Measurements from ENCODE around the gene CSF2RB. TPM values are rescaled to one million over a fixed set of nuclear protein-coding genes. Genes with fewer than 3 reads are reported as not detected.

Gene CSF2RB
- total RNA-seq, 1 experiment from 2014 or later: not detected

- no peaks in the 10 kb centered on the region for H3K36me3 ChIP-seq (replicated peaks; ENCODE audit: control insufficient read depth, insufficient read depth, low read length)
- H3K4me3 ChIP-seq (ENCODE audit: insufficient read depth, low read depth, low read length): no peak overlapping the region
- H3K27me3 ChIP-seq (ENCODE audit: control insufficient read depth, insufficient read depth, low read length): no peaks in the 10 kb centered on the region; the same call in 1 of the 2 replicates
- DNase-seq: no peak
These were observed 37.6 kb downstream of the CSF2RB start for GRCh38 chr22:36950797-36951590.

- no peak for DNase-seq
- Histone ChIP-seq H3K27me3 (ENCODE audit: control insufficient read depth, insufficient read depth, low read length) (no peaks in the 10 kb centered on the region; the same call in 1 of the 2 replicates), H3K36me3 (replicated peaks; ENCODE audit: control insufficient read depth, insufficient read depth, low read length) (no peaks in the 10 kb centered on the region), H3K4me3 (ENCODE audit: insufficient read depth, low read depth, low read length) (no peak overlapping the region)
These were observed 38.3 kb downstream of the CSF2RB start for GRCh38 chr22:36951746-36952145.

GRCh38 chr22:36953239-36954080, 40.0 kb downstream of the CSF2RB start:
- Histone ChIP-seq H3K27me3 (ENCODE audit: control insufficient read depth, insufficient read depth, low read length) (no peaks in the 10 kb centered on the region; the same call in 1 of the 2 replicates), H3K4me3 (ENCODE audit: insufficient read depth, low read depth, low read length) (no peak overlapping the region), H3K36me3 (replicated peaks; ENCODE audit: control insufficient read depth, insufficient read depth, low read length) (no peaks in the 10 kb centered on the region)
- DNase-seq: no peak

- Histone ChIP-seq H3K27me3 (ENCODE audit: control insufficient read depth, insufficient read depth, low read length) (no peaks in the 10 kb centered on the region; the same call in 1 of the 2 replicates), H3K4me3 (ENCODE audit: insufficient read depth, low read depth, low read length) (no peak overlapping the region), H3K36me3 (replicated peaks; ENCODE audit: control insufficient read depth, insufficient read depth, low read length) (no peaks in the 10 kb centered on the region)
- DNase-seq: no peak
These were observed 41.0 kb downstream of the CSF2RB start for GRCh38 chr22:36954251-36955014.

- H3K36me3 ChIP-seq (replicated peaks; ENCODE audit: control insufficient read depth, insufficient read depth, low read length): no peaks in the 10 kb centered on the region
- no peak overlapping the region for H3K4me3 ChIP-seq (ENCODE audit: insufficient read depth, low read depth, low read length)
- no peak for DNase-seq
- H3K27me3 ChIP-seq (ENCODE audit: control insufficient read depth, insufficient read depth, low read length): no peaks in the 10 kb centered on the region; the same call in 1 of the 2 replicates
These were observed 42.3 kb downstream of the CSF2RB start for GRCh38 chr22:36955691-36956090.

- H3K4me3 ChIP-seq (ENCODE audit: insufficient read depth, low read depth, low read length): no peak overlapping the region
- H3K27me3 ChIP-seq (ENCODE audit: control insufficient read depth, insufficient read depth, low read length): no peaks in the 10 kb centered on the region
- H3K36me3 ChIP-seq (replicated peaks; ENCODE audit: control insufficient read depth, insufficient read depth, low read length): no peaks in the 10 kb centered on the region
- no peak for DNase-seq
These were observed 44.9 kb downstream of the CSF2RB start for GRCh38 chr22:36958366-36958765.

- DNase-seq: no peak
- no peaks in the 10 kb centered on the region for H3K36me3 ChIP-seq (replicated peaks; ENCODE audit: control insufficient read depth, insufficient read depth, low read length)
- no peaks in the 10 kb centered on the region for H3K27me3 ChIP-seq (ENCODE audit: control insufficient read depth, insufficient read depth, low read length)
- no peak overlapping the region for H3K4me3 ChIP-seq (ENCODE audit: insufficient read depth, low read depth, low read length)
These were observed 48.2 kb downstream of the CSF2RB start for GRCh38 chr22:36961626-36962025.

- Histone ChIP-seq H3K36me3 (replicated peaks; ENCODE audit: control insufficient read depth, insufficient read depth, low read length) (no peaks in the 10 kb centered on the region), H3K4me3 (ENCODE audit: insufficient read depth, low read depth, low read length) (no peak overlapping the region), H3K27me3 (ENCODE audit: control insufficient read depth, insufficient read depth, low read length) (no peaks in the 10 kb centered on the region)
- no peak for DNase-seq
These were observed 49.9 kb downstream of the CSF2RB start for GRCh38 chr22:36963302-36963701.

GRCh38 chr22:36964106-36964505, 50.7 kb downstream of the CSF2RB start:
- no peak for DNase-seq
- Histone ChIP-seq H3K27me3 (ENCODE audit: control insufficient read depth, insufficient read depth, low read length) (no peaks in the 10 kb centered on the region), H3K36me3 (replicated peaks; ENCODE audit: control insufficient read depth, insufficient read depth, low read length) (no peaks in the 10 kb centered on the region), H3K4me3 (ENCODE audit: insufficient read depth, low read depth, low read length) (no peak overlapping the region)

GRCh38 chr22:36965696-36966095, 52.3 kb downstream of the CSF2RB start:
- DNase-seq: no peak
- no peak overlapping the region for H3K4me3 ChIP-seq (ENCODE audit: insufficient read depth, low read depth, low read length)

GRCh38 chr22:36966851-36967540, 53.6 kb downstream of the CSF2RB start:
- Histone ChIP-seq H3K27me3 (ENCODE audit: control insufficient read depth, insufficient read depth, low read length) (no peaks in the 10 kb centered on the region), H3K36me3 (replicated peaks; ENCODE audit: control insufficient read depth, insufficient read depth, low read length) (no peaks in the 10 kb centered on the region), H3K4me3 (ENCODE audit: insufficient read depth, low read depth, low read length) (no peak overlapping the region)
- no peak for DNase-seq

More at GRCh38 chr22:36965696-36966095, 52.3 kb downstream of the CSF2RB start:
- no peaks in the 10 kb centered on the region for H3K36me3 ChIP-seq (replicated peaks; ENCODE audit: control insufficient read depth, insufficient read depth, low read length)
- no peaks in the 10 kb centered on the region for H3K27me3 ChIP-seq (ENCODE audit: control insufficient read depth, insufficient read depth, low read length)

GRCh38 chr22:36968249-36968964, 55.0 kb downstream of the CSF2RB start:
- DNase-seq: no peak
- Histone ChIP-seq H3K27me3 (ENCODE audit: control insufficient read depth, insufficient read depth, low read length) (no peaks in the 10 kb centered on the region), H3K4me3 (ENCODE audit: insufficient read depth, low read depth, low read length) (no peak overlapping the region), H3K36me3 (replicated peaks; ENCODE audit: control insufficient read depth, insufficient read depth, low read length) (no peaks in the 10 kb centered on the region)

- H3K4me3 ChIP-seq (ENCODE audit: insufficient read depth, low read depth, low read length): no peak overlapping the region
- no peak for DNase-seq
- no peaks in the 10 kb centered on the region for H3K27me3 ChIP-seq (ENCODE audit: control insufficient read depth, insufficient read depth, low read length)
- no peaks in the 10 kb centered on the region for H3K36me3 ChIP-seq (replicated peaks; ENCODE audit: control insufficient read depth, insufficient read depth, low read length)
These were observed 58.1 kb downstream of the CSF2RB start for GRCh38 chr22:36971341-36972125.
